ENCODE data around the gene UCP2.
A peak's percentile ranks its signal among the peaks of the same experiment; 100 is the strongest.

The UCP2 gene

GRCh38 chr11:74010306-74011300 is 28.0 kb upstream of the UCP2 start:
- peak; percentile 8 for DNase-seq (ENCODE audit: low spot score)

DNA sequence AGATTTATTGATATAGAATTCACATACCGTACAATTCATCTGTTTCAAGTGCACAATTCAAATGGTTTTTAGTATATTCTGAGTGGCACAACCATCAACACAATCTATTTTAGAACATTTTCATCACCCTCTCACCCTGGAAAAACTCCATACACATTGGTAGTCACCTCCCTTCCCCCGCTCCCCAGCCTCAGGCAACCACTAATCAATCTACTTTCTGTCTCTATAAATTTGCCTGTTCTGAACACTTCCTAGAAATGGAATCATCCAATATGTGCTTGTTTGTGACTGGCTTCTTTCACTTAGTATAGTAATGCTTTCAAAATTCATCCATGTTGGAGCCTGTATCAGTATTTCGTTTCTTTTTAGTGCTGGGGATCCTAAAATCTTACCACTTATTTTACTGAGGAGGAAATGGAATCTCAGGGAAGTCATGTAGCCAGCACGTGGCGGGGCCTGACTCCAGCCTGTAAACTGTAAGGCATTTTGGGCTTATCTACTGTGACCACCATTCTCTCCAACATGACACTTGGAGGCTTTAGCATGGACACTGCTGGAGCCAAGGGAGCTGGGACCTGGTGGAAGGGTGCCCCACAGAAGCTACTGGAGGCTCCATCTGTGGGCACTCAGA is 27.1 kb upstream of the UCP2 start:
- no peak for DNase-seq (ENCODE audit: low spot score)

GRCh38 chr11:74009230-74009547 is 26.5 kb upstream of the UCP2 start:
- no peak for DNase-seq (ENCODE audit: low spot score)

- no peak for DNase-seq (ENCODE audit: low spot score)
These were observed 26.0 kb upstream of the UCP2 start, which contains the start of gene UCP3 for GRCh38 chr11:74008373-74009229. Gene UCP3 (minus strand): TSS chr11:74009085. CDS start chr11:74007042, 2,043 bp downstream.

GRCh38 chr11:74007691-74008372 is 25.2 kb upstream of the UCP2 start:
- no peak for DNase-seq (ENCODE audit: low spot score)

GRCh38 chr11:74006743-74007304 is 24.2 kb upstream of the UCP2 start:
- DNase-seq (ENCODE audit: low spot score): no peak

DNA sequence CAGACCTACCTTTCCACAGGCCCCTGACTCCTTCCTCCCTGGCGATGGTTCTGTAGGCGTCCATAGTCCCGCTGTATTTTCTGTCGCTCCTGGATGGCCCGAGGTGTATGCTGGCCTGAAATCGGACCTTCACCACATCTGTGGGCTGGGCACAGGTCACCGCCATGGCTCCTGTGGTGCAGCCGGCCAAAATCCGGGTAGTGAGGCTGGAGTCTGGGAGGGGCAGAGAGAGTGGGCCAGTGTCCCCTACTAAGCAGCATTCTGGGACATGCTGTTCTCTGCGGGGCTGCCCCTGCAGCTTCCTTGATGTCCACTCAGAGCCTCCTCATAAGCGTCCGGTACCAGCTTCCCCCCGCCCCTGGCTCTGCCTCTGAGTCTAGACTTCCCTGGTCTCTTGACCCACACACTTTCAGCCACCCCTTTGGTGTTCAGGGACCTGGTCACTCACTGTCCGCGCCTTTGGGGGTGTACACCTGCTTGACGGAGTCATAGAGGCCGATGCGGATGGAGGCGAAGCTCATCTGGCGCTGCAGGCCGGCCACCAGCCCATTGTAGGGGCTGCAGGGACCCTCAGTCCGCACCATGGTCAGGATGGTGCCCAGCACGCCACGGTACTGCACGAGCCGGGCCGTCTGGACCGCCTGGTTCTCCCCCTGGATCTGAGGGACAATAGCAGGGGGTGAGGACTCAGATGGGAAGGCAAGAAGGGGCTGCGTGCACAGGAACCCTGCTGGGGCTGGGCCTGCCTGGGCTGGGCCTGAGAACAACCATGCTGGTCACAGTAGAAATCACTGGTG is 23.3 kb upstream of the UCP2 start:
- no peak for DNase-seq (ENCODE audit: low spot score)

- peak; percentile 24 for DNase-seq (ENCODE audit: low spot score)
These were observed 22.3 kb upstream of the UCP2 start for GRCh38 chr11:74004759-74005615.

GRCh38 chr11:74004046-74004695 is 21.5 kb upstream of the UCP2 start:
- DNase-seq (ENCODE audit: low spot score): no peak

DNA sequence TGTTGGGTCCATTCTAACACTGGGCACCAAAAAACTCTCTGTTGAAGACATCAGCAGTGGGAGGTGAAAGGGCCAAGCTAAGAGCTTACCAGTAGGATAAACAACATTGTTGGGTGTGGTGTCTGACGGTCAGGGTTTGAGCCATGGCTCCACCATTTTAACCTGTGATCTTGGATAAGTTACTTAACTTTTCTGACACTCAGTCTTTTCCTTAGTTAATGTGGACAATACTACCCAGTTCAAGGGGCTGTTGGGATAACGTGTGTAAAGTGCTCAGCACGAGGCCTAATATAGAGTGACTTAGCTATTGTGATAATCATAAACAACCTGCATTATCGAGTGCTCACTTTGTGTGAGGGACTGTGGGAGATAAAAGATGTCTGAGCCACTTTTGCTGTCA is 20.2 kb upstream of the UCP2 start:
- DNase-seq (ENCODE audit: low spot score): no peak

GRCh38 chr11:74001822-74002286 is 19.2 kb upstream of the UCP2 start:
- DNase-seq (ENCODE audit: low spot score): no peak

DNA sequence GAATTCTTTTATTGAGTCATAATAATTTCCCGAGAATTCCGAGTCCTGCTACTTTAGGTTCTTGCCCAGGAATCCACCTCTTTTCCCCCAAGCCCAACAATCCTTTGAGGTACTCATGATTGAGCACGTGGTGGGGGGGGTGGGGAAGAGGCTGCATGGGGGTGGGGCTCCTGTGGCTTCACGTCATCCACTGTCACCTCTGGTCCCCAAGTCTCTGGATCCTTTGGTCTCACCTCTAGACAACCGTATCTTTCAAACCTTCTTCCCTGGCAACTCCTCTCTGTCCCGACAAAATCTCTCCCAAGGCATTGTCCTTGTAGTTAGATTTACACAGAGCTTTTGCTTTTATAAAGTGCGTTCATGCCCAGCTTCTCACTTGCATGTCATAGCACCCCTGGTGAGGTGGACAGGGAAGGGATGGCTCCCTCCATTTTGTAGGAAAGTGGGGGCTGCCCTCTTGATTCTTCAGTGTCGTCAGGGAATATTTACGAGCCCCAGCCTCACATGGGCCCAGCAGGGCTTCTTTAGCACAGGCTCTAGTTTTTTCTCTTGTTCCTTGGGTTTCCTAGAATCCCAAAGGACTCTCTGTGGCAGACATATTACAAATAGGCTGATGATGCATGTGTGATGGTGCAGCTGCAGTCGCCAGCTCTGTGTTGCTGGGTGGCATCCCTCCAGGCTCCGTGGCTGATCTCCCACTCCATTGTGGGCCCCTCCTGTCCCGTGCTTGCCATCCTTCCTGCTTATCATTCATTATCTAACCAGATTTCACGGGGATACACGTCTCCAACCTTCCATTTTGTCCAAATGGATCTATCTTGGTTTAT is 17.9 kb upstream of the UCP2 start:
- DNase-seq (ENCODE audit: low spot score): no peak

GRCh38 chr11:73999581-74000306 is 17.1 kb upstream of the UCP2 start:
- peak; percentile 90 for DNase-seq (ENCODE audit: low spot score)

DNA sequence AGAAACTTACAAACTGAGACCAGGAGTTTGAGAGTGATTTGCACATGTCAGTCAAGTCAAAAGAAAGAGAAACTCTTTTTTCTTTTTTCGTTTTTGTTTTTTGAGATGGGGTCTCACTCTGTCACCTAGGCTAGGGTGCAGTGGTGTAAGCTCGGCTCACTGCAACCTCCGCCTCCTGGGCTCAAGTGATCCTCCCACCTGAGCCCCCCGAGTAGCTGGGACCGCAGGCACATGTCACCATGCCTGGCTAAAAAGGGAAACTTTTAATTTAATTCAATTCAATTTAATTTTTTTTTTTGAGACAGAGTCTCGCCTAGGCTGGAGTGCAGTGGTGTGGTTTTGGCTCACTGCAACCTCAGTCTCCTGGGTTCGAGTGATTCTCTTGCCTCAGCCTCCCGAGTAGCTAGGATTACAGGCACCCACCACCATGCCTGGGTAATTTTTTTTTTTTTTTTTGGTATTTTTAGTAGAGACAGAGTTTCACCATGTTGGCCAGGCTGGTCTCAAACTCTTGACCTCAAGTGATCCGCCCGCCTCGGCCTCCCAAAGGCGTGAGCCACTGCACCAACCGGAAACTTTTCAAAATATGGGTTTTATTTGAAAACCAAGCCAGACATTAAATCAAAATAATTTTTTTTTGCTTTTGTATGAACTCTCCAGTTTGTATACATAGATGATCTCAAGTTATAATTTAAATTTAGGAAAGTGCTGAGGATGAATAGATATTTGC is 16.4 kb upstream of the UCP2 start:
- no peak for DNase-seq (ENCODE audit: low spot score)

DNA sequence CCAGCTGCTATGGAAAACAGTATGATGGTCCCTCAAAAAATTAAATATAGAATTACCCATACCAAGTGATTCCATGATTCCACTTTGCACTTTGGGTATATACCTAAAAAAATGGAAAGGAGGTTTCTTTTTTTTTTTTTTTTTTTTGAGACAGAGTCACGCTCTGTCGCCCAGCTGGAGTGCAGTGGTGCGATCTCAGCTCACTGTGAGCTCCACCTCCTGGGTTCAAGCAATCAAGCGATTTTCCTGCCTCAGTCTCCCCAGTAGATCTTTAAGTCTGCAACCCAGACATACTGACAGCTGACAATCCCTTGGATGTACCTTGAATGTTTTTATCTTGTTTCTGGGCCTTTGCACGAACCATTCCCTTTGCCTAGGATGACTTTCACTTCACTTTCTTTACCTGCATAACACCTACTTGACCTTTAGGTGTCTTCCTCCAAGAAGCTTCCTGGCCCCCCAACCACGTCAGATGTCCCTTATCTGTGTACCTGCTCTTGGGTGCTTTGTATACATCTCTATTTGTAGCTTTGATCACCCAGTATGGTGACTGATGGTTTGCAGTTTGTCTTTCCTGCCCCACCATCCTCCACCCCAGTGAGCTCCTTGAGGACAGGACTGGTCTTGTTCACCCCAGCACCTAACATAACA is 14.6 kb upstream of the UCP2 start:
- peak; percentile 44 for DNase-seq (ENCODE audit: low spot score)

GRCh38 chr11:73996161-73996747 is 13.6 kb upstream of the UCP2 start:
- no peak for DNase-seq (ENCODE audit: low spot score)
